Measurements from ENCODE around the gene USPL1. TPM values are rescaled to one million over a fixed set of nuclear protein-coding genes. Genes with fewer than 3 reads are reported as not detected.
A peak's percentile ranks its signal among the peaks of the same experiment; 100 is the strongest.

The USPL1 gene
- total RNA-seq, 2 experiments from 2014 or later: 19.7 to 21.8 TPM

DNA sequence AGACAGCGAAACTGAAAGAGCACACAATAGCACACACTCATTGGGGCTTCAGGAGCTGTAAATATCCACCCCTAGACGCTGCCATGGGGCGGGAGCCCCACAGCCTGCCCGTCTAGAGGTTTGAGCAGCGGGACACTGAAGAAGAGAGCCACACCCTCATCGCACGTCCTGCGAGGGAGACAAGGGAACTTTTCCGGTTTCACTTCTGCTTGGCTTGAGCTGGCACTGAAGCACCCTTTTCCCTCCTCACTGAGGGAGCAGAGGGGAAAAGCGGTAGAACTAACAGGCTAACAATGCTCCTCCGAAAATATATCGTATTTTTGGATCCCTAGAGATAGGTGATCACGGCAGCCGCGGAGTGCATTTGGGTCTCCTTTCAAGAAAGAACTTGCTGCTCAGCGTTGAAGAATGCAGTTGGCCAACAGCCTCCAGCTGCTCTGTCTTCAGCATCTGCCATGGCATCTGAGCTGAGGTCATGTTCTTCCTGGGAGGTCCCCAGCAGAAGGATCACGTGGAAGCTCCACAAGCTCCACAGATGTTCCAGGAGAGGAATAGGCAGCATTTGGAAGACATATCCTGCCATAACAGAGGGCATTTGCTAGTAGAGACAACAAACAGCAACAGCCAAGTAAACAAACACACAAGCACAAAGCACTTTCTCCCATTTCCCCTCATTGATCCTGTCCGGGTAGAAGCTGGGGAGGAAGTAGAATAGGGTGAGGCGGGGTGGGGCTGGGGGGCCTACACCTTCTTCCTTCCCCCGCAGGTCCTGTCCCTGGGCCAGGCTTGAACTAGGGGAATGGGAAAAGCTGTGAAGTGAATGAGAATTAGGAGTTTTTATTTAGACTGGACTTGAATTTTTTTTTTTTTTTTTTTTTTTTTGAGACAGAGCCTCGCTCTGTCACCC, 72.8 kb downstream of the USPL1 start:
- DNase-seq: peak; percentile 40
- H3K4me1 Mint-ChIP-seq: peaks cover 20% of the 10 kb centered on the region
- H3K27me3 Mint-ChIP-seq: peaks cover 27% of the 10 kb centered on the region
- CTCF ChIA-PET: no interaction called here
- H3K9me3 Mint-ChIP-seq: peaks cover 3% of the 10 kb centered on the region
- H3K4me3 Mint-ChIP-seq: peak overlapping the region; percentile 52
- peak overlapping the region; percentile 61 for H3K27ac Mint-ChIP-seq
- peaks cover 3% of the 10 kb centered on the region for H3K36me3 Mint-ChIP-seq (ENCODE audit: low read depth)
- POLR2A ChIA-PET: interaction anchor here (0.5 to 1.4 kb wide), 4 partner anchors 47 to 383 kb away, joined by 3 to 7 read pairs (median 4); partner anchors contain the start of gene KATNAL1

DNA sequence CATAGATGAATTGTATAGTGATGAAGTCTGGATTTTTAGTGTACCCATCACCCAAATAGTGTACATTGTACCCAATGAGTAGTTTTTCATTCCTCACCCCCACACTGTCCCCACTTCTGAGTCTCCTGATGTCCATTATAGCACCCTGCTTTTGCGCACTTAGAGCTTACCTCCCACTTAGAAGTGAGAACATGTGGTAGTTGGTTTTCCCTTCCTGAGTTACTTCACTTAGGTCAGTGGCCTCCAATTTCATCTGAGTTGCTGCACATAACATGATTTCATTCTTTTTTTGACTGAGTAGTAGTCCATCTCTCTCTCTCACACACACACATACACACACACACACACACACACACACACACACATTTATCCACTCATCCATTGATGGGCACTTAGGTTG, 74.4 kb downstream of the USPL1 start:
- H3K4me1 Mint-ChIP-seq: peaks cover 36% of the 10 kb centered on the region
- ChIA-PET POLR2A (no interaction called here), CTCF (no interaction called here)
- no peak for DNase-seq
- peaks cover 29% of the 10 kb centered on the region for H3K27me3 Mint-ChIP-seq
- no peak overlapping the region for H3K27ac Mint-ChIP-seq
- peaks cover 3% of the 10 kb centered on the region for H3K36me3 Mint-ChIP-seq (ENCODE audit: low read depth)
- H3K4me3 Mint-ChIP-seq: no peak overlapping the region
- peaks cover 3% of the 10 kb centered on the region for H3K9me3 Mint-ChIP-seq

DNA sequence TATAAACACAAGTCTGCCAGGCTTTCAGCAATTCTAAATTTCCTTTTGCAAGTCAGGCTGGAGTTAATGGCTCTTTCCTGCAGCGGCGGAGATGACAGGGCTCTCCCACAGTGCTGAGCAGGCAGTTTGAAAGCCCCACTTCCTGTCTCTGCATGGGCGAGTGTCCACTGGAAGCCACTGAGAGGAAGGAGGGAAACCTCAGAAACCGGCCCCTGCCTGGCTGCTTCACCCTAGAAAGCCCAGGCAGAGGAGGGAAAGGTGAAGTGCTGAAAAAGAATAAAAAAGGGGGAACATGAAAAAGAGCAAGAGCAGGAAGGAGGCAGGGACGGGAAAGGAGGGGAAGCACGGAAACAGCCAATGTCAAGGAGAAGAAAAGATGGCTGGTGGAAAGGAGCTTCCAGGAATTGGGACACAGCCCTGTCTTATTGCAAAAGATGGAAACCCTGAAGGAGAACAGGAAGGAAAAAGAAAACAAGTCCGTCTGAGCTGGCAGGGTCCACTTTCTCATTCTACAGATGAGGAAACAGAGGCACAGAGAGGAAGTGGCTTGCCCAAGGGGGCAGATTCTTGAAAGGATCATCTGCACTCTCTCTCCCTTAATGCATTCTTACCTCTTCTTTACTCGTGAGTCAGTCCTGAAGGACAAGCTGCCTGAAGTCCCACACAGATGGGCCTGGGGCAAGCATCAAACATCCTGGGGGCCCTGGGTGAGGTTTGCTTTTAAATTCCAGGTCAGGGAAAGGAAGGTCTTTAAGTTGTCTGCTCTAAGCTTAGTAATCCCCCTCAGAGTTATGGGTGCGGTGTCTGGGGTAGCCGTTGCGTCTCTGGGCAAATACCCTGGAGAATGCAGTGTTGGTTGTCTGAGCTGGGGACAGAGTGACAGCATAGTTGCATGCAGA, 78.8 kb downstream of the USPL1 start:
- peak overlapping the region; percentile 63 for H3K27ac Mint-ChIP-seq
- DNase-seq: peak; percentile 42

DNA sequence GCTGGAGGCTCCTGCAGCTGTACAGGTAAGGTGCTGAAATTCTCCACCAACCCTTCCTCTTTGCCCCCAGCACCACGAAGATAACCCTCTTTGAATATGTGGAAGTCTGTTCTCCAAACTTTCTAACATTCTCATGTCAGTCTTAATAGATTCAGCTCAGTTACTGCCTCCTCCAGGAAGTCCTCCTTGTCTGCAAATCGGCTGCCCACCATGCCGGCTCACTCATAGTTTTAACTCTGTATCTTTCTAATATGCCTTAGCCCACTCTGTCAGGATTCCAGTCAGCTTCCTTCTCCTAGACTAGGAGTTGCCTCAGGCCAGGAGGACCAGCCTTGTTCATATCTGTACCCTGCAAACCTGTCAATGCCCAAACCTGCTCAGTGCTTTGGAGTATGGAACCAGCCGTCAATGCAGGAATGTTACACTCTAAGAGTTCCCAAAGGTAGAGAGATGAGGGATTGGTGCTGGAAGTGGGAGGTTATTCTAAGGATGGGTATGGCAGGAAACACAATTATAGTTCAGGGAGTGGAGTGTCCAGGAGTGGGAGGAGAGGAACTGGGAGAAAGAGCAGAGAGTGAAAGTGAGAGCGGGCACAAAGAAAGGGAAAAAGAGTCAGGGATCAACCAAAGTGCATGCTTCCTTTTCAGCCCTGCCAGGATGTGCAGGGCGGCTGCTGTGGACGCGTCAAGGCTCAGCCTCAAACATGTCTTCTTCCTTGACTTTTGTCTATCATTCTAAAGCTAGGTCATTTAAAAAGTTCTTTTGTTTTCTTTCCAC, 79.6 kb downstream of the USPL1 start:
- CTCF ChIA-PET: interaction anchor here (1.3 to 1.5 kb wide), 2 partner anchors 8 to 347 kb away, joined by 4 to 5 read pairs; no protein-coding TSS in a partner anchor
- DNase-seq: no peak
- POLR2A ChIA-PET: interaction anchor here (0.7 to 1.9 kb wide), 3 partner anchors 16 to 80 kb away, joined by 3 to 5 read pairs (median 4); no protein-coding TSS in a partner anchor

More for the DNA sequence above, 78.8 kb downstream of the USPL1 start:
- POLR2A ChIA-PET: interaction anchor here (0.7 to 1.9 kb wide), 3 partner anchors 16 to 80 kb away, joined by 3 to 5 read pairs (median 4); no protein-coding TSS in a partner anchor
- Mint-ChIP-seq H3K4me3 (peak overlapping the region; percentile 3), H3K27me3 (peaks cover 46% of the 10 kb centered on the region), H3K36me3 (ENCODE audit: low read depth) (no peaks in the 10 kb centered on the region), H3K9me3 (no peaks in the 10 kb centered on the region), H3K4me1 (peaks cover 34% of the 10 kb centered on the region)
- CTCF ChIA-PET: interaction anchor here (1.3 to 1.5 kb wide), 2 partner anchors 9 to 348 kb away, joined by 4 to 5 read pairs; no protein-coding TSS in a partner anchor

DNA sequence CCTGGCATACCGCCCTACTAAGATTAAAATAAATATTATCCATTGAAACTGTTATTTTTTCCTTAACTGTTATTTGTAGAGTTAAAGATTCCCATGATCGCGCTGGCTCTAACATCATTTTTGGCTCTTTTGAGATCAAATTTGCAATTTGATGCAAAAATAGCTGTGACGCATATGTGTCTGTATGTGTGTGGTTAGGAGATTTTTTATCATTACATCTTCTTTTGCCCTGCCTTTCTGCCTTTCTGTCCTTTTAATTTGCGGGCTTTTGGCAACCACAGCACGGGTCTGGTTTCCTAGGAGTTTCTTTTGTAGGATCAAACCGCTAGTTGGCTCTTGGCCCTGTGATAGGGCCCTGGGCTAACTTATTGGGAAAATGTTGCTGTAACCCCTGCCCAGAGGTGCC, 80.3 kb downstream of the USPL1 start:
- H3K27ac Mint-ChIP-seq: no peak overlapping the region
- H3K4me3 Mint-ChIP-seq: no peak overlapping the region
- no peaks in the 10 kb centered on the region for H3K9me3 Mint-ChIP-seq
- DNase-seq: no peak
- ChIA-PET POLR2A (no interaction called here), CTCF (no interaction called here)
- H3K4me1 Mint-ChIP-seq: peaks cover 37% of the 10 kb centered on the region
- H3K36me3 Mint-ChIP-seq (ENCODE audit: low read depth): no peaks in the 10 kb centered on the region
- H3K27me3 Mint-ChIP-seq: peaks cover 47% of the 10 kb centered on the region

More for the DNA sequence above, 79.6 kb downstream of the USPL1 start:
- H3K36me3 Mint-ChIP-seq (ENCODE audit: low read depth): no peaks in the 10 kb centered on the region
- H3K4me3 Mint-ChIP-seq: no peak overlapping the region
- peaks cover 35% of the 10 kb centered on the region for H3K4me1 Mint-ChIP-seq
- peaks cover 46% of the 10 kb centered on the region for H3K27me3 Mint-ChIP-seq
- H3K27ac Mint-ChIP-seq: no peak overlapping the region
- H3K9me3 Mint-ChIP-seq: no peaks in the 10 kb centered on the region

DNA sequence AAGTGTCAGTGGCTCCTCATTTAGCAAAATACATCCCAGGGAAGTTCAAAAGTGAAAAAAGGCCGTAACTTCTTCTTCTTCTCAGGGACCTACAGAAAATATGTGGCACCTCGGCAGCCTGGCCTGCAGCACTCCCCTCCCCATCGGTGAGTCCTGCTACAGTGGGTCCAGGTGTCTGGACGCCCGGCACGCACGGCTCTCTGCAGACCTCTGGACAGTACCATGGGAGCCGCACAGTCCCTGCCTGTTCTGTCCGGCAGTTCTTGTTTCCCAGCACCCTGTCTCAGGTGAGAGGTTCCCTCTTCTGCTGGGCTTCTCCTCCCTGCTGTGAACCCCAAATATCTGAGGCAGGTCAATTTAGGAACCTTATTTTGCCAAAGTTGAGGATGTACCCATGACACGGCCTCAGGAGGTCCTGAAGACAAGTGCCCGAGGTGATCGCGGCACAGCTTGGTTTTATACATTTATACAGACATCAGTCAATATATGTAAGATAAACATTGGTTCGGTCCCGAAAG, 80.8 kb downstream of the USPL1 start:
- POLR2A ChIA-PET: no interaction called here
- no peaks in the 10 kb centered on the region for H3K9me3 Mint-ChIP-seq
- no peak for DNase-seq
- H3K4me3 Mint-ChIP-seq: no peak overlapping the region
- CTCF ChIA-PET: no interaction called here
- H3K27me3 Mint-ChIP-seq: peaks cover 44% of the 10 kb centered on the region
- H3K27ac Mint-ChIP-seq: no peak overlapping the region
- peaks cover 37% of the 10 kb centered on the region for H3K4me1 Mint-ChIP-seq
- H3K36me3 Mint-ChIP-seq (ENCODE audit: low read depth): no peaks in the 10 kb centered on the region

DNA sequence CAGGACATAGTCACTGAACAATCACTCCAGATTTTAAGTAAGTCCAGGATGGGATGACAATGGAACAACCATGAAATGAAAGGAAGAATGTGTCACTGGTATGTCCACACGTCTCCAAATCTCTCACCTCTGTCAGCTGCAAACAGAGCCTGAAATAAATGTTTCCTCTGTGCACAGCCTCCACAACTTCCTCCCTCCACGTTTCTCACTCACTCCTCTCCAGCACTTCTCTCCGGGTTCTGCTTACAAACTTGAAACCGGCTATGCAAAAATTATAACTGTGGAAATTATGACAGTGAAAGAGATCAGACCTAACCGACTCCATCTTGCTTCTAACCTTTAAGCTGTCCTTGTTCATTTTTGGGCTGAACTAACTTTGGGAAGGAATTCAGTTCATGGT, 82.6 kb downstream of the USPL1 start:
- H3K4me3 Mint-ChIP-seq: no peak overlapping the region
- H3K9me3 Mint-ChIP-seq: no peaks in the 10 kb centered on the region
- ChIA-PET POLR2A (interaction anchor here (0.9 kb wide), 1 partner anchor 8 kb away, joined by 3 read pairs; no protein-coding TSS in a partner anchor), CTCF (no interaction called here)
- peaks cover 44% of the 10 kb centered on the region for H3K27me3 Mint-ChIP-seq
- peaks cover 33% of the 10 kb centered on the region for H3K4me1 Mint-ChIP-seq
- DNase-seq: no peak
- no peak overlapping the region for H3K27ac Mint-ChIP-seq
- H3K36me3 Mint-ChIP-seq (ENCODE audit: low read depth): no peaks in the 10 kb centered on the region

DNA sequence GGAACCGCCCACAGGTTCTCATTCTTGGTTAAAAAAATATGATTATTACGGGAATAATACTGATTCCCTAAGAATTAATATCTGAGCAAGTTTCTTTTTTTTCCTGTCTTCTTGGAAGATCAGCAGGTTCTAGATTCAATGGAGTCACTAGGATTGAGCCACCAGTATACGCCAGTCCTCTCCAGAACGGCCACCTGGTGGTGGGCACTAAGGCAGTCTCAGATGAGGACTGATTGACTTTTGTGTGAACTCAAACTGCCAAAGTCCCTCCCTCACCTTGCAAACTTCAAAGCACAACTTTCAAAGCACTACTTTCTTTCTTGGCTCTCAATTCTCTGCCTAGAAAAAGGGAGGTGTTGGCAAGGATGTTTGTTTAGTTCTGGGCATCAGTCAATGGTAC, 84.3 kb downstream of the USPL1 start:
- H3K27me3 Mint-ChIP-seq: peaks cover 37% of the 10 kb centered on the region
- POLR2A ChIA-PET: no interaction called here

DNA sequence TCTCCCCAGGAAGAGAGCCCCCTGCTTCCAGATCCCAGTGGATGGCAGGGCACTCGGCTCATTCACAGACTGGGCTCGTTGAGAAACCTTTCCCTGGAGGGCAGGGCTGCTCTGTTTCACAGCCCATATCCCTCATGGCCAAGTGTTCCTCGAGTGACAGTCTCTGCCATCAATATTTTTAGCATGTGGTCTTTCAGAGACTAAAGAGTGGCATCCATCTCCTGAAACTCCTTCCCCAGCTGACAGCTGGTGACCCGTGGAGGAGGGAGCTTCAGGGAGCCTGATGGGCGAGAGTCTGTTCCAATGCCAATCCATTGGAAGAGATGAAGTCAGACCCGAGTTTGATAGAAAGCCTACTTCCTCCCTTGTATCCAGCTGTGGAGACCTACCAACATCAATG, 86.9 kb downstream of the USPL1 start:
- peaks cover 5% of the 10 kb centered on the region for H3K4me1 Mint-ChIP-seq
- H3K4me3 Mint-ChIP-seq: no peak overlapping the region
- no peak overlapping the region for H3K27ac Mint-ChIP-seq
- H3K9me3 Mint-ChIP-seq: no peaks in the 10 kb centered on the region
- POLR2A ChIA-PET: no interaction called here
- CTCF ChIA-PET: interaction anchor here (1.6 kb wide), 1 partner anchor 8 kb away, joined by 4 read pairs; no protein-coding TSS in a partner anchor
- no peaks in the 10 kb centered on the region for H3K36me3 Mint-ChIP-seq (ENCODE audit: low read depth)
- DNase-seq: no peak
- H3K27me3 Mint-ChIP-seq: peaks cover 24% of the 10 kb centered on the region

More for the DNA sequence above, 84.3 kb downstream of the USPL1 start:
- no peaks in the 10 kb centered on the region for H3K9me3 Mint-ChIP-seq
- CTCF ChIA-PET: interaction anchor here (1.0 kb wide), 1 partner anchor 20 kb away, joined by 3 read pairs; no protein-coding TSS in a partner anchor
- H3K4me3 Mint-ChIP-seq: no peak overlapping the region
- no peak overlapping the region for H3K27ac Mint-ChIP-seq
- H3K4me1 Mint-ChIP-seq: peaks cover 16% of the 10 kb centered on the region
- no peak for DNase-seq
- no peaks in the 10 kb centered on the region for H3K36me3 Mint-ChIP-seq (ENCODE audit: low read depth)

DNA sequence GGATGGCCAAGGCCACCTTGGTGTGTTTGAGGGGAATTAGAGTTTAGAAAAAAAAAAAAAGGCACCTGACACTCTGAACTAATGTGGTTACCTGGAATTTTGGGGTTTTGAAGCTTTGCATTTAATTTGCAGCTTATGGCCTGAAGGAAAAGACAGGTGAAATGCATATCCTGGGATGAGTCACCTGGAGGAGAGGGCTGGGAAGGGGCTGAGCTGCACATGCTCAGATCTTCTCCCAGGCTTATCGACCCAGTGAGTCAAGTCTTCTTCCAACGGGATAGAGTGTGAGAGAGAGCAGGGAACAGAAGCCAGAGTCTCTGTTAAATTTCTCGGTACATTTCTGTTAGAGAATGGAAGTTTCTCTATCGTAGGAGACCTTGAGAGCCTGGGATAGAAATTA, 88.0 kb downstream of the USPL1 start:
- POLR2A ChIA-PET: no interaction called here
- no peak for DNase-seq

DNA sequence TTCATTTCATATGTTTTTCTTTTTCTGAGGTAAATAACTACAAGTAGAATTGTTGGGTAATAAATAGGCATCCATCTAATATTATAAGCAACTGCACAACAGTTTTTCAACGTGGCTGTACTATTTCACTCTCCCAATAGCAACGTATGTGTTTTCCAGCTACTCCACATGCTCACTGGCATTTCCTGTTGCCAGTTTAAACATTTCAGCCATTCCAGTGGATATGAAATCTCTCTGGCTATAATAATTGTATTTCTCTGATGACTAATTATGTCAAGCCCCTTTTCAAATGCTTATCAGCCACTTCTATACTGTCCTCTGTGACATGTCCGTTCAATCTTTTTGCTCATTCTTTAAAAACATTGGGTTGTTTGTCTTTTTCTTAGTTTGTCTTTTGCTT, 90.8 kb downstream of the USPL1 start:
- no peak overlapping the region for H3K4me3 Mint-ChIP-seq
- ChIA-PET CTCF (interaction anchor here (1.2 kb wide), 1 partner anchor 9 kb away, joined by 3 read pairs; no protein-coding TSS in a partner anchor), POLR2A (interaction anchor here (1.0 kb wide), 1 partner anchor 9 kb away, joined by 3 read pairs; no protein-coding TSS in a partner anchor)
- no peaks in the 10 kb centered on the region for H3K9me3 Mint-ChIP-seq
- DNase-seq: no peak
- peaks cover 6% of the 10 kb centered on the region for H3K27me3 Mint-ChIP-seq
- H3K27ac Mint-ChIP-seq: no peak overlapping the region
- H3K4me1 Mint-ChIP-seq: peaks cover 22% of the 10 kb centered on the region
- H3K36me3 Mint-ChIP-seq (ENCODE audit: low read depth): no peaks in the 10 kb centered on the region

More for the DNA sequence above, 88.0 kb downstream of the USPL1 start:
- Mint-ChIP-seq H3K4me1 (peaks cover 3% of the 10 kb centered on the region), H3K9me3 (no peaks in the 10 kb centered on the region), H3K27ac (no peak overlapping the region), H3K4me3 (no peak overlapping the region), H3K27me3 (peaks cover 18% of the 10 kb centered on the region), H3K36me3 (ENCODE audit: low read depth) (no peaks in the 10 kb centered on the region)
- CTCF ChIA-PET: interaction anchor here (1.6 kb wide), 1 partner anchor 9 kb away, joined by 4 read pairs; no protein-coding TSS in a partner anchor
